ENCODE results near the gene TEAD4. TPM values are rescaled to one million over a fixed set of nuclear protein-coding genes. Genes with fewer than 3 reads are reported as not detected.

The TEAD4 gene
- total RNA-seq, 2 experiments from 2014 or later, result not detected

- H3K36me3 ChIP-seq (ENCODE audit: insufficient read depth, low read length), result no peaks in the 10 kb centered on the region
- no peak overlapping the region for H3K27ac ChIP-seq (ENCODE audit: low read depth, low read length, poor library complexity, severe bottlenecking)
- no TSS peak for BruUV-seq (replicated peaks)
- H3K4me2 ChIP-seq (ENCODE audit: low read length), result no peak overlapping the region
- CTCF ChIA-PET (ENCODE audit: unreplicated experiment), result no interaction called here
- no peaks in the 10 kb centered on the region for H3K4me1 ChIP-seq (ENCODE audit: insufficient read depth, low read length, poor library complexity, severe bottlenecking)
- no peaks in the 10 kb centered on the region for H4K20me1 ChIP-seq (ENCODE audit: insufficient read depth, low read length)
- H3K4me3 ChIP-seq (ENCODE audit: low read depth, low read length, poor library complexity, severe bottlenecking), result no peak overlapping the region
- intact Hi-C loops (cut with micrococcal nuclease; ENCODE audit: unreplicated experiment), result no loop called here
- H3K79me2 ChIP-seq (ENCODE audit: insufficient read depth, low read depth, low read length), result no peaks in the 10 kb centered on the region
- no peaks in the 10 kb centered on the region for H3K9me2 ChIP-seq (ENCODE audit: insufficient read depth, low read length)
- no peak for TF ChIP-seq CTCF (conservative IDR thresholded peaks at IDR 0.05; ENCODE audit: low read length)
- TF ChIP-seq EZH2phosphoT487 (IDR thresholded peaks at IDR 0.05; ENCODE audit: borderline replicate concordance, low read depth, low read length), result no peak
- no peaks in the 10 kb centered on the region for H3K9me3 ChIP-seq (ENCODE audit: low read length)
- POLR2A ChIA-PET, result no interaction called here
- no peak overlapping the region for H2AFZ ChIP-seq (ENCODE audit: low read length)
- no peak for DNase-seq (ENCODE audit: low spot score)
These were observed 126.3 kb downstream of the TEAD4 start for GRCh38 chr12:3085341-3086139.

- Histone ChIP-seq H3K36me3 (ENCODE audit: insufficient read depth, low read length) (no peaks in the 10 kb centered on the region), H2AFZ (ENCODE audit: low read length) (no peak overlapping the region), H3K4me1 (ENCODE audit: insufficient read depth, low read length, poor library complexity, severe bottlenecking) (no peaks in the 10 kb centered on the region), H3K27ac (ENCODE audit: low read depth, low read length, poor library complexity, severe bottlenecking) (no peak overlapping the region), H4K20me1 (ENCODE audit: insufficient read depth, low read length) (no peaks in the 10 kb centered on the region), H3K9me2 (ENCODE audit: insufficient read depth, low read length) (no peaks in the 10 kb centered on the region), H3K4me2 (ENCODE audit: low read length) (no peak overlapping the region), H3K79me2 (ENCODE audit: insufficient read depth, low read depth, low read length) (no peaks in the 10 kb centered on the region), H3K4me3 (ENCODE audit: low read depth, low read length, poor library complexity, severe bottlenecking) (no peak overlapping the region), H3K9me3 (ENCODE audit: low read length) (no peaks in the 10 kb centered on the region)
- POLR2A ChIA-PET, result no interaction called here
- CTCF ChIA-PET (ENCODE audit: unreplicated experiment), result no interaction called here
- DNase-seq (ENCODE audit: low spot score), result no peak
- intact Hi-C loops (cut with micrococcal nuclease; ENCODE audit: unreplicated experiment), result no loop called here
- no TSS peak for BruUV-seq (replicated peaks)
- TF ChIP-seq CTCF (conservative IDR thresholded peaks at IDR 0.05; ENCODE audit: low read length) (no peak), EZH2phosphoT487 (IDR thresholded peaks at IDR 0.05; ENCODE audit: borderline replicate concordance, low read depth, low read length) (no peak)
These were observed 127.0 kb downstream of the TEAD4 start for GRCh38 chr12:3086211-3086610.

- Histone ChIP-seq H3K27ac (ENCODE audit: low read depth, low read length, poor library complexity, severe bottlenecking) (no peak overlapping the region), H3K9me2 (ENCODE audit: insufficient read depth, low read length) (no peaks in the 10 kb centered on the region), H3K4me1 (ENCODE audit: insufficient read depth, low read length, poor library complexity, severe bottlenecking) (no peaks in the 10 kb centered on the region), H2AFZ (ENCODE audit: low read length) (no peak overlapping the region), H3K36me3 (ENCODE audit: insufficient read depth, low read length) (no peaks in the 10 kb centered on the region), H3K9me3 (ENCODE audit: low read length) (no peaks in the 10 kb centered on the region), H3K4me2 (ENCODE audit: low read length) (no peak overlapping the region), H3K4me3 (ENCODE audit: low read depth, low read length, poor library complexity, severe bottlenecking) (no peak overlapping the region), H3K79me2 (ENCODE audit: insufficient read depth, low read depth, low read length) (no peaks in the 10 kb centered on the region), H4K20me1 (ENCODE audit: insufficient read depth, low read length) (no peaks in the 10 kb centered on the region)
- ChIA-PET CTCF (ENCODE audit: unreplicated experiment) (no interaction called here), POLR2A (no interaction called here)
- intact Hi-C loops (cut with micrococcal nuclease; ENCODE audit: unreplicated experiment), result no loop called here
- BruUV-seq (replicated peaks), result no TSS peak
- no peak for TF ChIP-seq EZH2phosphoT487 (IDR thresholded peaks at IDR 0.05; ENCODE audit: borderline replicate concordance, low read depth, low read length)
- TF ChIP-seq CTCF (conservative IDR thresholded peaks at IDR 0.05; ENCODE audit: low read length), result no peak
- DNase-seq (ENCODE audit: low spot score), result no peak
These were observed 127.6 kb downstream of the TEAD4 start for GRCh38 chr12:3086729-3087323.

All from OCI-LY7 (cell line).